NCI-H345 (cell line): ENCODE results near the gene MRPS30.
"Not testable (repeated sequence)": the region's sequence is repeated elsewhere in the genome, so short reads cannot be mapped to it uniquely, and the experiment has no call there.

Source experiments
- DNase-seq: peaks from one replicate; lab custom pipeline; 2025; lab: John Stamatoyannopoulos, UW

Gene MRPS30

GRCh38 chr5:44821164-44821563 is 12.4 kb downstream of the MRPS30 start:
- DNase-seq: no peak

- not testable (repeated sequence) for DNase-seq
These were observed 15.9 kb downstream of the MRPS30 start for GRCh38 chr5:44824662-44825061.

GRCh38 chr5:44827681-44828080 is 18.9 kb downstream of the MRPS30 start:
- no peak for DNase-seq

GRCh38 chr5:44828719-44829118 is 20.0 kb downstream of the MRPS30 start:
- DNase-seq: no peak

GRCh38 chr5:44830951-44831350 is 22.2 kb downstream of the MRPS30 start:
- DNase-seq: no peak

- no peak for DNase-seq
These were observed 24.5 kb downstream of the MRPS30 start for GRCh38 chr5:44833249-44833648.

GRCh38 chr5:44835693-44836092 is 26.9 kb downstream of the MRPS30 start:
- no peak for DNase-seq

- no peak for DNase-seq
These were observed 30.4 kb downstream of the MRPS30 start for GRCh38 chr5:44839018-44839681.

- no peak for DNase-seq
These were observed 33.9 kb downstream of the MRPS30 start for GRCh38 chr5:44842496-44843282.

- DNase-seq: no peak
These were observed 36.0 kb downstream of the MRPS30 start for GRCh38 chr5:44844744-44845143.

GRCh38 chr5:44845777-44846176 is 37.0 kb downstream of the MRPS30 start:
- peak; percentile 32 for DNase-seq

- DNase-seq: no peak
These were observed 38.6 kb downstream of the MRPS30 start for GRCh38 chr5:44847206-44847852.

- no peak for DNase-seq
These were observed 51.5 kb downstream of the MRPS30 start for GRCh38 chr5:44860267-44860666.

- no peak for DNase-seq
These were observed 54.1 kb downstream of the MRPS30 start for GRCh38 chr5:44862808-44863207.
